GM12865 (cell line): Measurements from ENCODE around the gene SKP1.
"Not testable (repeated sequence)": the region's sequence is repeated elsewhere in the genome, so short reads cannot be mapped to it uniquely, and the experiment has no call there.

Experiments
- DNase-seq: peaks from one replicate; pipeline ENCODE4 v3.0.0; 2010; ENCODE audit warnings: low read depth
- H3K4me3 ChIP-seq: 2 replicates; pipeline ENCODE4 v1.5.1; 2011; ENCODE audit warnings: mild to moderate bottlenecking, low read depth, low read length, control low read depth
- CTCF ChIP-seq: IDR thresholded peaks from 2 replicates; pipeline ENCODE4 v1.5.1; 2011; ENCODE audit warnings: low read length, control low read depth, low read depth, inconsistent platforms; ENCODE audit not compliant: insufficient read depth; ENCODE audit errors: missing control alignments

Gene SKP1

DNA sequence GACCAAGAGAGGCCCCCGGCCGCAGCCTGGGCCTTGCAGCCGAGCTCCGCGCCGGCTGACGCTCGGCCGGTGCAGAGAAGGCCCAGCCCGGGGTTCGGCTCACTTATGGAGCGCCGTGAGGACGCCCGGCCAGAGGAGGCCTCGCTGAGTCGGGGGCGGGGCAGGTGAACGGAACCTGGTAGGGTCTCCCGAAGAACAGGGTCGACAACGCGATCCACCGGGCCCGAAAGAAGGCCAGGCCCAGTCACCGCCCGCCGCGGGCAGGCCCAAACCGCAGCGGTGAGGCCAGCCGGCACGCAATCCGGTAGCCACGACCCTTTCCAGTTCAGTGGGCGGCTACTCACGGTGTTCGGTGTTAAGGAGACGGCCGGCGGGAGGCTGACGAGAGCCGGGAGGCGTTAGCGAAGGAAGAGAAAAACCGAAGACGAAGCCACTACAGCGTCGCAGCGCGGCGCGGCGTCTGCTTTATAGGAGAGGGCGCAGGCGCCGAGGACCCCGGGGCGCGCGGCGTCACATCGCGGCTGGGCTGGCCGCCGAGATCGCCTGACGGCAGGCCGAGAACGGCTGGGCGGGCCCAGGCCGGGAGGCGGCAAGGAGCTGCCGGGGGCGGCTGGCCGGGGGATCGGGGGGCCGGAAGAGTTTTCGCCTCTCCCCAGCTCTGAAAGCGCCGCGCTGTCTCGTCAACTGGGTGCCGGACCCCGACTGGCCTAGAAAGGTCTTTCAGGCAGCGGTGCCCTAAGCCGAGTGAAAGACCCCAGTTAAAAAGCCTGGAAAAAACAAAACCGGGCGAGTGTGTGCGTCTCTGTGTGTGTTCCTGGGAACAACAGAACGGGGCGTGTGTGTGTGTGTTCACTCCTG lies at the start of gene SKP1:
SKP1 (minus strand) TSS at position 440 of the 858 bp plus-strand sequence. CDS start 2,928 bp downstream, outside the sequence.
- DNase-seq, result peak; percentile 92
- peak within 1 kb of the TSS; percentile 87 for H3K4me3 ChIP-seq
- no peak for TF ChIP-seq CTCF

DNA sequence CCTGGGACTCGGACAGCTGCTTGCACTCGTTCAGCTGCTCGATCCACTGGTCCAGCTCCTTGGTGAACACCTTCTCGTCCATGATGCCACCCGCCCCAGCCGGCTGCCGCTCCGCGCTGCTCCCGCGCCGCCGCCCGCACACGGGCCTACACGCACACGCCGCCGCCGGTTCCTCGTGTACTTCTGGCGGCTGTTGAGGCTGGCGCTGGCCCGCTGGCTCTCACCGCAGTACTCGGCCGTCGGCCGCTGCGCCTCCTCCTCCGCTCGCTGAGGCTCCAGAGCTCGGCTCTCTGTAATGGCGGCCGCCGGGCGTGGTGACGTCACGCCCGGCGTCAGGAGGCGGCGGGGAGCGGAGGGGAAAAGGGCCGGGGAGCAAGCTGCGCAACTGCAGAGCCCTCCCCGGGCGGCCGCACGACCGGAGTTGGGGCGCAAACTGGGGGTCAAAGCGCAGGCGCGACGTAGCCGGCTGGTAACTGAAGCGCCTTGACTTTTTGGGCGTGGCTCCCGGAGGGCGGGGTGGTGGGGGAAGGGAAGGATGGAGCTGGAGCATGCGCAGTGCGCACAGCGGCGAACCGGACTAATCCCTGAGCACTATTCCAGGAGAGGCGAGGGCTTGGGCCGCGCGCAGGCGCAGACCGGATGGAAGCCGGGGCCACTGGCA lies 49.2 kb upstream of the SKP1 start, which contains the start of gene PPP2CA:
PPP2CA (minus strand) TSS at position 294 of the 661 bp plus-strand sequence; CDS start at position 82, 212 bp downstream.
- no peak for TF ChIP-seq CTCF
- peak within 1 kb of the TSS; percentile 100 for H3K4me3 ChIP-seq
- DNase-seq, result peak; percentile 99

GRCh38 chr5:134224888-134225779 lies 48.4 kb upstream of the SKP1 start:
- peak; percentile 72 for DNase-seq

DNA sequence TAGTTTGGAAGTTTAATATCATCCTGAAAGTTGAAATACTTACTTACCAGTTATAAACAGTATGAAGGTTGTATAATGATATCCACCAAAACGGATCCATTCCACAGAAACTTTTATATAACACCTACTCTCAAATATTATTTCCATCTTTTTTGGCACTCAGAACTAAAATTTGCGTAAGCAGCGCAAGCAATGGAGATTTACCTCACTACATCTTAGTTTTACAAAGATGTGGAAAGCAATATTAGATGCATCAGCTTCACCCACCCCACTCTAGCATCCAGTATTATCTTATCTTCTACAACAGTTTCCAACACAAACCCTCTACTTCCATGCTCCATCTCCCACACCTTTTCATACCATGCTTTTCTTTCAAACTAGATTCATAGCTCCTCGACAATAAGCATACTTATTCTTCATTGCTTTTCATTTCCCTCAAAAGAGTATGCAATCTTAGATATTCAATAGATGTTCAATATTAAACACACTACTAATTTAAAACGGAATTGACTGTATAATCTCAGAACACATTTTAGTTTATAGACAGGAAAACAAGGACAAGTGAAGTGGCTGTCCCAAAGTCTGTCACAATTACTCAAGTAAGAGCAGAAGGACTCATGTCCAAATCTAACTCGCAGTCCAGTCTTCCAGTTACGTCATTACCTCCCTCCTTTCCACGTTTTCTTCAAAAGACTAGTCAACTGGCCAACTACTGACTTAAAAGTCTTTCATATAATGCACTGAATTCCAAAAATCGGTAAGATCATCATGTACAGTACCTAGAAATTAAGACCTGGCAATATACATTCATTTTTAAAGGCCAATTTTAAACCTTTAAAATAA lies 46.9 kb upstream of the SKP1 start:
- no peak for TF ChIP-seq CTCF
- DNase-seq, result no peak
- H3K4me3 ChIP-seq, result peak overlapping the region; percentile 100

More at GRCh38 chr5:134224888-134225779, 48.4 kb upstream of the SKP1 start:
- peak overlapping the region; percentile 100 for H3K4me3 ChIP-seq
- peak; percentile 8 for TF ChIP-seq CTCF

- H3K4me3 ChIP-seq, result peak overlapping the region; percentile 100; the same call in 1 of the 2 replicates
- not testable (repeated sequence) for DNase-seq
Measured at GRCh38 chr5:134221690-134222089, 44.9 kb upstream of the SKP1 start.

DNA sequence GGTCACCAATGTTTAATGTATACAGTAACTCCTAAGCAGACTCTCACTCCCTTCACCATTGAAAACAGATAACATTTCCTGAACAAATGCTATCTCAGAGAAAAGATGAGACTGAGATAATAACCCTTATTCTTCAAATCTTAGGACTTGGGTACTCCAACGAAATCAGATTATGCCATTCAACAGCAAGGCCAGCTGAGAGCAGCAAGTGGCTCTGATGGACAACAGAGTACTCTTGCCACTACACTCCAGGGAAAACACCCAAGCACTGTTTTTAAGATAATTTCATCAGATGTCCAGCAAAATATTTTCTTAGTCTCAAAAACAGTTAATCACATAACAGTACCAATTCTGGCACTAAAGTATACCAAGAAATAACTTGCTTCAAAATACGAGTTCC lies 39.0 kb upstream of the SKP1 start:
- TF ChIP-seq CTCF, result no peak
- H3K4me3 ChIP-seq, result no peak overlapping the region
- no peak for DNase-seq

DNA sequence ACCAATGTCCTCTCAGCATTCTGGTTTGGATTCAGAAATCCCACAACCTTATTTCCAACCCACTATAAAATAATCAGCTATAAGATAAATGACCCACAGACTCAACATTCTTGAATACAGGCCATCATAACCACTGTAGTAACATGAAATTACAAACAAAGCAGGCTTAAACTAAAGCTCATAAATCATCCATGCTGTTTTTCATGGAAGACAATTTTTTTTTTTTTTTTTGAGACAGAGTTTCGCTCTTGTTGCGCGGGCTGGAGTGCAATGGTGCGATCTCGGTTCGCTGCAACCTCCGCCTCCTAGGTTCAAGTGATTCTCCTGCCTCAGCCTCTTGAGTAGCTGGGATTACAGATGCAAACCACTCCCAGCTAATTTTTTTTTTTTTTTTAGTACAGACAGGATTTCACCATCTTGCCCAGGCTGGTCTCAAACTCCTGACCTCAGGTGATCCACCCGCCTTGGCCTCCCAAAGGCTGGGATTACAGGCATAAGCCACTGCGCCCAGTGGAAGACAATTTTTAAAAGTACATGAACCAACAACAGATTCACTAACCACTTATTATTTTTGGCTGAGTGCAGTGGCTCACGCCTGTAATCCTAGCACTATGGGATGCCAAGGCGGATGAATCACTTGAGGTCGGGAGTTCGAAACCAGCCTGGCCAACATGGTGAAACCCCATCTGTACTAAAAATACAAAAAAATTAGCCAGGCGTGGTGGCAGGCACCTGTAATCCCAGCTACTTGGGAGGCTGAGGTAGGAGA lies 34.7 kb upstream of the SKP1 start:
- DNase-seq, result not testable (repeated sequence)

More for the DNA sequence above, 34.7 kb upstream of the SKP1 start:
- H3K4me3 ChIP-seq, result not testable (repeated sequence)
